Right renal cortex interstitium (tissue), 3 donors: ENCODE measurements around the gene PDLIM1. TPM values are rescaled to one million over a fixed set of nuclear protein-coding genes. Genes with fewer than 3 reads are reported as not detected.

Source experiments
- DNase-seq, 3 donors: peaks; one replicate each; pipeline ENCODE4 v3.0.0-alpha.2; 2013; ENCODE audit warnings: low read depth in 3 of 3, low spot score in 2 of 3
- polyA plus RNA-seq, 3 donors: library from polyadenylated mRNA; unstranded; fragments of 120-200 nt; gene quantifications; one replicate each; pipeline ENCODE4 v1.2.1, GENCODE V29; 2013; ENCODE audit not compliant: insufficient read length in 3 of 3

PDLIM1 gene
- polyA plus RNA-seq, 3 donors: 70.0 to 89.0 (median 76.2) TPM

DNA sequence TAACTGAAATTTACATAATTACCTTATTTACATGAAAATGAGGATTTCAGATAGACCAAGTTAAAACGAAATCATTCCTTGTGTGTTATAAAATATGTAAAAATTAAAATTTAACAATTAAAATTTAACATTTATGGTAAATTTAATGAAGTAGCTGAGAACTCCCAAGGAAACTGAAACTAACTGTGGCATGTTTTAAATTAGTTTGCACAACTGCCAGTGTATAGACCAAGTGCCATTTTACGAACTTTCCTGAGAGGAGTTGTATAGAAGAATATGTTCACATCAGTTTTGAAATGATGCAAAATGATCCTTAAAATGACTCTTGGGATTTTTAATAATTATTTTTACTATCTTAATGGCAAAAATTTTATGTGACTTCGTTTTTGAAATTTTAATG, 23.6 kb downstream of the PDLIM1 start:
- DNase-seq: no peak

- no peak for DNase-seq
Observed at GRCh38 chr10:95266674-95267095, 24.1 kb downstream of the PDLIM1 start.

DNA sequence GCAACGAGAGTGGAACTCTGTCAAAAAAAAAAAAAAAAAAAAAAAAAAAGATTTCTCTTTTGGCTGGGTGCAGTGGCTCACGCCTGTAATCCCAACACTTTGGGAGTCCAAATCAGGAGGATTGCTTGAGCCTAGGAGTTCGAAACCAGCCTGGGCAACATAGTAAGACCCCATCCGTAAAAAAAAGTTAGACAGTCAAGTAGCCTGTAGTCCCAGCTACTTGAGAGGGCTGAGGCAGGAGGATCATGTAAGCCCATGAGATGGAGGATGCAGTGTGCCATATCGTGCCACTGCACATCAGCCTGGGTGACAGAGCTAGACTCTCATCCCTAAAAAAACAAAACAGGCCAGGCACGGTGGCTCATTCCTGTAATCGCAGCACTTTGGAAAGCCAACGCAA, 25.2 kb downstream of the PDLIM1 start:
- DNase-seq: no peak

- DNase-seq: no peak
Observed at GRCh38 chr10:95264227-95265051, 26.4 kb downstream of the PDLIM1 start.

GRCh38 chr10:95263864-95264226, 27.0 kb downstream of the PDLIM1 start:
- DNase-seq: no peak

GRCh38 chr10:95262763-95263518, 27.9 kb downstream of the PDLIM1 start:
- DNase-seq: no peak

GRCh38 chr10:95261926-95262325, 28.9 kb downstream of the PDLIM1 start:
- DNase-seq: no peak

- no peak for DNase-seq
Observed at GRCh38 chr10:95260909-95261552, 29.8 kb downstream of the PDLIM1 start.

GRCh38 chr10:95260397-95260881, 30.4 kb downstream of the PDLIM1 start:
- DNase-seq: no peak

- no peak for DNase-seq
Observed at GRCh38 chr10:95257849-95258248, 33.0 kb downstream of the PDLIM1 start.

DNA sequence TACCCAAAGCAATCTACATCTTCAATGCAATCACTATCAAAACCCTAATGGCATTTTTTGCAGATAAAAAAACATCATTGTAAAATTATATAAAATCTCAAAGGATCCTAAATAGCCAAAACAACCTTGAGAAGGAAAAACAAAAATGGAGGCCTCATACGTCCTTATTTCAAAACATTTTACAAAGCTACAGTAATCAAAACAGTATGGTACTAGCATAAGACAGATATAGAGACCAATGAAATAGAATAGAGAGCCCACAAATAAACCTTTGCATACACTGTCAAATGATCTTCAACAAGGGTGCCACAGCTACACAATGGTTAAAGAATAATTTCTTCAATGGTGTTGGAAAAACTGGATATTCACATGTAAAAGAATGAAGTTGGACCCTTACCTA, 34.5 kb downstream of the PDLIM1 start:
- DNase-seq: no peak

- no peak for DNase-seq
Observed at GRCh38 chr10:95254629-95255028, 36.2 kb downstream of the PDLIM1 start.

DNA sequence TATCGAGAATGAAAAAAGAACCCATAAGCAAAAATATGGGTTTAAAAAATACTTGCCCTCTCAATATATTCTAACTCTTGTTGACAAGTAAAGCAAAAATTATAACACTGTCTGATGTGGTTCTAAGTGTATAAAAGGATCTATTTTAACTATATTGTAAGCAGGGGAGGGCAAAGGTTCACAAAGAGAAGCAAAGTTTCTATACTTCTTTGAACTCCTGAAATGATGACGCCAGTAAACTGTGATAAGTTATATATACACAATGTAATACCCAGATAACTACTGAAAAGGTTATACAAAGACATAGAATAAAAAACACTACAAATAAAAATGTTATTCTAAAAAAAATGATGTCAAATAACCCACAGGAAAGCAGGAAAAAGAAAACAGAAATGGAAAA, 37.1 kb downstream of the PDLIM1 start:
- DNase-seq: no peak

GRCh38 chr10:95253007-95253406, 37.8 kb downstream of the PDLIM1 start:
- no peak for DNase-seq

GRCh38 chr10:95250856-95251255, 39.9 kb downstream of the PDLIM1 start:
- DNase-seq: no peak

- DNase-seq: no peak
Observed at GRCh38 chr10:95249467-95249866, 41.3 kb downstream of the PDLIM1 start.

- no peak for DNase-seq
Observed at GRCh38 chr10:95248989-95249388, 41.8 kb downstream of the PDLIM1 start.

GRCh38 chr10:95247881-95248583, 42.8 kb downstream of the PDLIM1 start:
- no peak for DNase-seq

- no peak for DNase-seq
Observed at GRCh38 chr10:95247200-95247880, 43.5 kb downstream of the PDLIM1 start.

DNA sequence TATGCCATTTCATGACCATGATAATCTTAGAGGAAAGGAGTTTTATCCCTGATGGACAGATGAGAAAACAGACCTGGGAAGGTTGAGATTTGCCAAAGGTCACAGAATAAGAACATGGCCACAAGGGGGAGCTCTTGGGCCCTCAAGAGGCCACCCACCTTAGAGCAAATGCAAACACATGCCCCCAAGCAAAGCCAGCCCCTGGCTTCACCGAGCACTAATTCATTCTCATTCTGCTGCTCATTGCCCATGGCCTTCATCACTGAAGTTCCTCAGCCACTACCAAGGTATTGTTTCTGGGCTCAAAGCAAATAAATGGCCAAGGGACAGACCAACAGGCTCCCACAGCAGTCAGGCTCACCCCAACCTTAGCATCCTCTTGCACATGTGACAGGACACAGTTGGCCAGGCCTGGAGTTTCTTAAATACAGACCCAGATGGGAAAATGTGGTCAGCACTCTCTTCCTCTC, 44.2 kb downstream of the PDLIM1 start:
- peak in 2 of 3 donors; percentile 53 to 65 for DNase-seq
